Ishikawa (cell line): Measurements from ENCODE around the gene MALT1.

Source experiments
- CEBPB ChIP-seq: IDR thresholded peaks from 2 replicates; pipeline ENCODE4 v1.6.1; 2012
- CREB1 ChIP-seq: IDR thresholded peaks from 2 replicates; pipeline ENCODE4 v1.6.1; 2012; ENCODE audit warnings: low read depth
- EGR1 ChIP-seq: IDR thresholded peaks from 2 replicates; pipeline ENCODE4 v1.6.1; 2012
- EP300 ChIP-seq: IDR thresholded peaks from 2 replicates; pipeline ENCODE4 v1.6.1; 2012; ENCODE audit warnings: borderline replicate concordance
- FOXM1 ChIP-seq: IDR thresholded peaks from 2 replicates; pipeline ENCODE4 v1.6.1; 2012; ENCODE audit warnings: low read depth, borderline replicate concordance
- NFIC ChIP-seq: IDR thresholded peaks from 2 replicates; pipeline ENCODE4 v1.6.1; 2012
- RAD21 ChIP-seq: IDR thresholded peaks from 2 replicates; pipeline ENCODE4 v1.6.1; 2012; ENCODE audit warnings: low read depth
- REST ChIP-seq: IDR thresholded peaks from 2 replicates; pipeline ENCODE4 v1.6.1; 2012; ENCODE audit warnings: low read depth, mild to moderate bottlenecking
- TAF1 ChIP-seq: IDR thresholded peaks from 2 replicates; pipeline ENCODE4 v1.6.1; 2012; ENCODE audit warnings: low read depth, mild to moderate bottlenecking
- TCF12 ChIP-seq: IDR thresholded peaks from 2 replicates; pipeline ENCODE4 v1.6.1; 2012; ENCODE audit warnings: low read depth
- TEAD4 ChIP-seq: IDR thresholded peaks from 2 replicates; pipeline ENCODE4 v1.6.1; 2012
- YY1 ChIP-seq: IDR thresholded peaks from 2 replicates; pipeline ENCODE4 v1.6.1; 2012; ENCODE audit warnings: low read depth
- ZBTB7A ChIP-seq: IDR thresholded peaks from 2 replicates; pipeline ENCODE4 v1.6.1; 2012; ENCODE audit warnings: low read depth
- TF ChIP-seq, protein P1 (sequence below): IDR thresholded peaks from 2 replicates; pipeline ENCODE4 v1.6.1; 2012
- TF ChIP-seq, protein P2 (sequence below): IDR thresholded peaks from 2 replicates; pipeline ENCODE4 v1.6.1; 2012

Gene MALT1

DNA sequence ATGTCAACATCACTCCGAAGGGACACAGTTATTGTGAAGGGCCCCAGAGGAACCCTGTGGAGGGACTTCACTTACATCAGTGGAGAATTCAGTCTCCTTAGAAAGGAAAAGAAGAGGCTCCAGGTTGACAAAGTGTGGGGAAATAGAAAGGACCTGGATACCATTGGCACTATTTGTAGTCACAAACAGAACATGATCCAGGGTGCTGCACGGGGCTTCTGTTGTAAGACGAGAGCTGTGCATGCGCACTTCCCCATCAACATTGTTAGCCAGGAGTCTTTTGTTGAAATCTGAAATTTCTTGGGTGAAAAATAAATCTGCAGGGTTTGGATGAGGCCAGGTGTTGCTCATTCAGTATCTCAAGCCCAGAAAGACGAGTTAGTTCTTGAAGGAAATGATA, 40.0 kb upstream of the MALT1 start:
- TF ChIP-seq TAF1 (no peak), TEAD4 (no peak), CREB1 (no peak), FOXM1 (no peak), ZBTB7A (no peak), NFIC (no peak), RAD21 (no peak), TCF12 (no peak), EGR1 (no peak), CEBPB (no peak), REST (no peak), EP300 (no peak), YY1 (no peak)
- TF ChIP-seq, protein P1, sequence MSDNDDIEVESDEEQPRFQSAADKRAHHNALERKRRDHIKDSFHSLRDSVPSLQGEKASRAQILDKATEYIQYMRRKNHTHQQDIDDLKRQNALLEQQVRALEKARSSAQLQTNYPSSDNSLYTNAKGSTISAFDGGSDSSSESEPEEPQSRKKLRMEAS: no peak
- TF ChIP-seq, protein P2, sequence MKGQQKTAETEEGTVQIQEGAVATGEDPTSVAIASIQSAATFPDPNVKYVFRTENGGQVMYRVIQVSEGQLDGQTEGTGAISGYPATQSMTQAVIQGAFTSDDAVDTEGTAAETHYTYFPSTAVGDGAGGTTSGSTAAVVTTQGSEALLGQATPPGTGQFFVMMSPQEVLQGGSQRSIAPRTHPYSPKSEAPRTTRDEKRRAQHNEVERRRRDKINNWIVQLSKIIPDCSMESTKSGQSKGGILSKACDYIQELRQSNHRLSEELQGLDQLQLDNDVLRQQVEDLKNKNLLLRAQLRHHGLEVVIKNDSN: no peak

DNA sequence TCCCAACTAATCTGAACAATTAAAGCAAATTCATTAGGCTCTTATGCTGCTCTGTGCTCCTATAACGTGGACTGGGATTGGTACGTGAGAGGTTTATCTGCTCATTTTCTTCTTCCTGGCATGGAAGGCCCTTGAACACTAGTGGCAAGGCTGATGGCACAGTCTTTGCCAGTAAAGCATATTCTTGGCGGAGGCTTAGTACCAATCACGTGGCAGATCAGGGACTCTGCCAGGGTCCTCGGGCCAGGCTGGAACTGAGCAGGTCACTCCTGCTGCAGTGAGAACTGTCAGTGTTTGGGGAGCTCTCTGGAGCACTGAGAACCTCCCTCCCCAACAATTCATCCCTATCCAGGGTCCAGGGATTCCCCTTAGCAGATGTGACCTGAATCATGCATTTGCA, 38.7 kb upstream of the MALT1 start:
- TF ChIP-seq NFIC: no peak
- TF ChIP-seq, protein P2: no peak
- TF ChIP-seq, protein P1: no peak
- no peak for TF ChIP-seq EGR1
- TF ChIP-seq EP300: no peak

DNA sequence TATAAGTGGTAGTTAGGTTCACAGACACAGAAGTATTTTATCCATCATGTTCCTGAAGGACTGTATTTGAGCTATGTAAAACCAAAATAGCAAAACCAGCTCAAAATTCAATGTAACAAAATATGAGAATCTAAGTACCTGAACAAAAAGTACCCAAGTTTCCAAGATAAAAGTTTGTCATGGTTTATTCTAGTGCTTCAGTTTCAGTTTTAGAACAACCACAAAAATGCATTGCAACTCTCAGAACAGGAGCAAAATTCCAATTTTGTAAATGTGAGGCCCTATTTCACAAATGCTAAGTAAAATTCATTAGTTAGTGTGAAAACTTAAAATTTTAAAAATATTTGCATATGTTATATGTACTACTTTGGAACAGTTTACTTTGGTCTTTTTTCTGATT, 37.4 kb upstream of the MALT1 start:
- no peak for TF ChIP-seq EGR1
- TF ChIP-seq TCF12: no peak
- no peak for TF ChIP-seq TAF1
- TF ChIP-seq YY1: no peak
- TF ChIP-seq, protein P1: no peak
- no peak for TF ChIP-seq REST
- no peak for TF ChIP-seq NFIC
- TF ChIP-seq, protein P2: no peak
- no peak for TF ChIP-seq EP300
- no peak for TF ChIP-seq CREB1

- peak; percentile 71 for TF ChIP-seq TCF12
- TF ChIP-seq TEAD4: peak; percentile 65; the same call in 1 of the 2 replicates
- TF ChIP-seq FOXM1: peak; percentile 93
- TF ChIP-seq YY1: no peak
- TF ChIP-seq ZBTB7A: no peak
- no peak for TF ChIP-seq REST
- peak; percentile 87 for TF ChIP-seq NFIC
- TF ChIP-seq RAD21: peak; percentile 12; the same call in 1 of the 2 replicates
- TF ChIP-seq TAF1: no peak
- TF ChIP-seq, protein P2: no peak
- TF ChIP-seq EP300: peak; percentile 91
- no peak for TF ChIP-seq EGR1
- TF ChIP-seq CREB1: no peak
- TF ChIP-seq, protein P1: peak; percentile 31; the same call in 1 of the 2 replicates
- TF ChIP-seq CEBPB: no peak
Measured at GRCh38 chr18:58635891-58636290, 35.4 kb upstream of the MALT1 start.
